HG03095 (cell line): Measurements from ENCODE around the gene EEF1AKMT4.

Source experiments
- ATAC-seq: cut with Tn5 transposase; IDR thresholded peaks from one replicate; pipeline ENCODE4 v1.9.1; 2021; ENCODE audit warnings: moderate library complexity; ENCODE audit not compliant: unreplicated experiment

EEF1AKMT4 gene

GRCh38 chr3:184235381-184236032, 14.0 kb upstream of the EEF1AKMT4 start:
- ATAC-seq: no peak

GRCh38 chr3:184236033-184236410, 13.4 kb upstream of the EEF1AKMT4 start:
- no peak for ATAC-seq

GRCh38 chr3:184236636-184237035, 12.8 kb upstream of the EEF1AKMT4 start:
- no peak for ATAC-seq

- ATAC-seq: no peak
Observed at GRCh38 chr3:184237211-184237610, 12.3 kb upstream of the EEF1AKMT4 start.

DNA sequence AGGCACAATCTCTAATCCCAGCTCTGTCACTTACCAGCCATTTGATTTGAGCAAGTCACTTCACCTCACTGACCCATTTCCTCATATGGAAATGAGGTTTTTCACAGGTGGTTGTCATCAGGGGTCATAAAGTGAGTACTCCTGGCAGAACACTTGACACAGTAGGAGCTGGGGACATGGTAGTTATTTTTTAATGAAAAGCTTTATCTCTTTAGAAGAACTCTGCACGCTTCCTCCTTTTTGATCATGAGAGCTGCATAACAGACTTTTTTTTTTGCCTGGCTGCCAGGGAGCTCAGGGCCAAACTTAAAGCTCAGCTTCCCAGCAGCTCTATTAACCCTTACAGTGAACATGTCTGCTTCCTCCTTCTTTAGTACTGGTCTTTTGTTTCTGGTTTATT, 11.7 kb upstream of the EEF1AKMT4 start:
- no peak for ATAC-seq

DNA sequence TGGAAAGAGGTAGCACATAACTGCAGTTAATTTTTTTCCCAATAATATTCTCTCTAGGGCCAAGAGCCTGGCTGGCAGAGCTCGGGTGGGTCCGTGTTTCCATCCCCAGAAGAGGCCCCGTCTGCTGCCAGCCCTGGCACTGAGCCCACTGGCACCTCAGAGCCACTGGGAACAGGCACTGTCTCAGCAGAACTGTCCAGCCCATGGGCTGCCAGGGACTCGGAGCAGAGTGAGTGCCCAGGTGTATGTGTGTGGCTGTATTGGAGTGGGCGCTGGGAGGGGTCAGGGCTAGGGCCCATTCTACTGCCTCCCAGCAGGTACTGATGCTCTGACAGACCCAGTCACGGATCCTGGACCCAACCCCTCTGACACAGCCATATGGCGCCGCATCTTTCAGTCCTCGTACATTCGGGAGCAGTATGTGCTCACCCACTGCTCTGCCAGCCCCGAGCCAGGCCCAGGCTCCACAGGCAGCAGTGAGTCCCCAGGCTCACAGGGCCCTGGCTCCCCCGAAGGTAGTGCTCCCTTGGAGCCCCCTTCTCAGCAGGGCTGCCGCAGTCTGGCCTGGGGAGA, 11.1 kb upstream of the EEF1AKMT4 start:
- no peak for ATAC-seq

- no peak for ATAC-seq
Observed at GRCh38 chr3:184239221-184239620, 10.3 kb upstream of the EEF1AKMT4 start.

DNA sequence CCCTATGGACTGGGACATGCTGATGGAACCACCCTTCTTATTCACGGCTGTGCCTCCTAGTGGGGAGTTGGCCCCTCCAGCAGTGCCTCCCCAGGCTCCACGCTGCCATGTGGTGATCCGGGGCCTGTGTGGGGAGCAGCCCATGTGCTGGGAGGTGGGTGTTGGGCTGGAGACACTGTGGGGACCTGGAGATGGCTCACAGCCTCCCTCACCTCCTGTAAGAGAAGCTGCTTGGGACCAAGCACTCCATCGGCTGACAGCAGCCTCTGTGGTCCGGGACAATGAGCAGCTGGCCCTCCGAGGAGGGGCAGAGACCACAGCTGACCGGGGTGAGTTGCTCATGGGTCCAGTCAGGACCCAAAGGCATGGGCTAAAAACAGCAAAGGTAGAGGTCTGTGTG, 9.8 kb upstream of the EEF1AKMT4 start:
- no peak for ATAC-seq

GRCh38 chr3:184240384-184241140, 8.9 kb upstream of the EEF1AKMT4 start:
- no peak for ATAC-seq

- ATAC-seq: no peak
Observed at GRCh38 chr3:184241141-184241446, 8.4 kb upstream of the EEF1AKMT4 start.

DNA sequence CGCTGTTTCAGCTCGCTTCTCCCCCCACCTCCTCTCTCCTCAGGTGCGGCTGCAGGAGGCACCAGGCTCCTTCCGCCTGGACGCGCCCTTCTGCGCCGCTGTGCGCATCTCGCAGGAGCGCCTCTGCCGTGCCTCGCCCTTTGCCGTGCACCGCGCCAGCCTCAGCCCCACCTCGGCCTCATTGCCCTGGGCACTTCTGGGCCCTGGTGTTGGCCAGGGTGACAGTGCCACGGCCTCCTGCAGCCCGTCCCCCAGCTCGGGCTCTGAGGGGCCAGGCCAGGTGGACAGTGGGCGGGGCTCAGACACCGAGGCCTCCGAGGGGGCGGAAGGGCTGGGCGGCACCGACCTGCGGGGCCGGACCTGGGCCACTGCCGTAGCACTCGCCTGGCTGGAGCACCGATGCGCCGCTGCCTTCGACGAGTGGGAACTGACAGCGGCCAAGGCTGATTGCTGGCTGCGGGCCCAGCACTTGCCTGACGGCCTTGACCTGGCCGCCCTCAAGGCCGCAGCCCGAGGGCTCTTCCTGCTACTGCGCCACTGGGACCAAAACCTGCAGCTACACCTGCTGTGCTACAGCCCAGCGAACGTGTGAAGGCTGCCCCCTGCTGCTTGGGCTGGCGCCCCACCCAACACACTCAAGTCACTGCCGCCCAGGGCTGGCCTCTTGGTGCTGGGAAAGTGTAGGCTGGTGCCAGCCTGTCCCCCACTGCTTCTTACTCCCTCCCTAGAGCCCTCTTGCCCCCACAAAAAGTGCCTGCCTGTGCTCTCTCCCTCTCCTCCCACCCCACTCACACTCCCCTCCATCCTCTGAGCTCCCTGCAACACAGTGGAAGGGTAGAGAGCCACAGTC, 7.8 kb upstream of the EEF1AKMT4 start:
- ATAC-seq: no peak

DNA sequence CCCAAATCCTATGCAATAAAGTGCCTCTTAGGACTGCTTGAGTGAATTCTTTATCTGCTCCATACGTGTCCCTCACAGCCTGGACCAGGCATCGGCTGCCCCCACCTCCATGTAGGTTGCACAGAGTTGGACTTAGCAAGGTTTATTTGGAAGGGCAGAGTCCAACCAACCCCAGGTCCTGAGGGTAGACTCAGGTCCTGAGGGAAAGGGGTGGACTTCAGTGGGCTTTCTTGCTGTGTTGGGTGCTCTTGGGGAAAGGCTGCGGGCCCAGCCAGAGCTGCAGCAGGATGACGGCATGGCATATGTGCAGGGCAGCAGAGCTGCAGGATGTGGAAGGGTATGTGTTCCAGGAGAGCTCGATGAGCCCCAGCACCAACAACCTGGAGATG, 7.2 kb upstream of the EEF1AKMT4 start:
- ATAC-seq: no peak

DNA sequence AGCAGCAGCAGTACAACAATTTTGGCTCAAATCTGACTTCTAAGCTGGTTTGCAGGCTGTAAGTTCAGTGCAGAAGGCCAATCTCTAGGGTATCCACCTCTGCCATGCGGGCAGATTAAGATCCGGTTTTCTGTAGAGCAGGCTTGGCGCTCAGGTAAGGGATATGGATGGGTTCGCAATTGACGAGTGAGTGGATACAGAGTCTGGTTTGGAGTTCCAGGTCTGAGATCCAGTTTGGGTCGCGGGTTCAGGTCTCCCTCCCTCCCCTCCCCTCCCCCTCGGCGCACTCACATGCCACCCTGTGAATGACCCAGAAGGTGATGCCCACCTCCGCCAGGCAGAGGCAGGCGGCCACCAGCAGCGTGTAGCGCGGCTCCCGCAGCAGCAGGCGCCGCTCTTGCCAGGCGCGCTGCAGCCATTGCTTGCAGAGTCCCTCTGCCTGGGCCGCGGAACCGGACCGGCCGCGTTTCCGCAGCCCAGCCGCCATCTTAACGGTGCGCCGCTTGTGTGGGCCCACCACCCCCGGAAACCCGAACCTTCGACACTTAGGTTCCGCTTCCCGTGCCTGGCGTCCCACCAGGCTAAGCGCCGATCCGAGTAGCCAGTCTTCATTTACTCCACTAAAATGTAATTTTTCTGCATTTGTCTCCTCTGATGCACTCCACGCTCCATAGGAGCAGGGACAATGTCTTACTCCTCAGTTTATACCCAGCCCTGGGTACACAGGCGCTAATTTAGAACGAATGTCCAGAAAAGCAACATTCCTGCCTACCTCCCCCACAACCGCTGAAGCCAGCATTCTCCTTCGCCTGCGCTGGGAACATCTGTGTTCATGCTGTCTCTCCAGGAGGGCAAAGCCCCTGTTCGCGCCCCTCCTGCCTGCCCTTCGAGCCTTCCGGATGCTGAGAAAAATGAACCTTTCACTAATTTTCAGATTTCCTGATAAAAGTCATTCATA, 739 bp upstream of the EEF1AKMT4 start, which contains the start of gene ALG3:
Gene ALG3 (minus strand): TSS at position 509 of the 958 bp plus-strand sequence. CDS start 22 bp downstream, at position 487.
- ATAC-seq: peak; percentile 48

GRCh38 chr3:184250167-184250828, 826 bp downstream of the EEF1AKMT4 start:
- peak; percentile 75 for ATAC-seq

DNA sequence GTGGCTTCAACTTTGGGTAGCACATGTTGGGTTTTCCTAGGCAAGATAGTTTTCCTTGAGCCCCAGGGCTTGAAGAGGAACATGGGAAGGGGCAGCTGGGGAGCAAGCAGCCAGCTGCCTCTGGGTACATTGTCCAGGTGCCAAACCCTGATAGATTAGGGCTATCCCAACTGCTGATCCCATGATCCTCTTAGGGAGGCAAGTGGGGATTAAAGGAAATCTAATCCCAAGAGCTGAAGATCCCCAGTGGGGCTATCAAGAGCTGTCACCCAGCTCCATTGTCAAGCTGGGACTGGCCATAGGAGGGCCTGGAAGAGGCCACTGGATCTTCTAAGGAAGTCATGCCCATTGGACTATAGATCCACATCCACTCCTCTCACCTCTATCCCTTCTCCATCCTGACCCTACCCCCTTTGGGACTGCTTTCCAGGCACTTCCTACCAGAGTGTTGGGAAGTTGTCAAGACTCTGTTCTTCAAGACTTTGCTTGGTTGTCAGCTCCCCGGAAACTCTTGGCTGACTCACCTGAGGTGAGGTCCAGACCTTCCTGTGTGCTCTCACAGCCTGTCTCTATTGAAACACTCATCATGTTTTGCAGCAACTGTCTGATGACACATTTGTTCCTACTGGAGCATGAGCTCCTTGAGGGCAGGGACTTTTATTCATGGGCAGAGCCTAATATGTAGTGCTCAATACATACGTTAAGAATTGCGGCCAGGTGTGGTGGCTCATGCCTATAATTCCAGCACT, 6.0 kb downstream of the EEF1AKMT4 start:
- no peak for ATAC-seq

- ATAC-seq: no peak
Observed at GRCh38 chr3:184257083-184257915, 7.8 kb downstream of the EEF1AKMT4 start.

- no peak for ATAC-seq
Observed at GRCh38 chr3:184258926-184259325, 9.5 kb downstream of the EEF1AKMT4 start.

DNA sequence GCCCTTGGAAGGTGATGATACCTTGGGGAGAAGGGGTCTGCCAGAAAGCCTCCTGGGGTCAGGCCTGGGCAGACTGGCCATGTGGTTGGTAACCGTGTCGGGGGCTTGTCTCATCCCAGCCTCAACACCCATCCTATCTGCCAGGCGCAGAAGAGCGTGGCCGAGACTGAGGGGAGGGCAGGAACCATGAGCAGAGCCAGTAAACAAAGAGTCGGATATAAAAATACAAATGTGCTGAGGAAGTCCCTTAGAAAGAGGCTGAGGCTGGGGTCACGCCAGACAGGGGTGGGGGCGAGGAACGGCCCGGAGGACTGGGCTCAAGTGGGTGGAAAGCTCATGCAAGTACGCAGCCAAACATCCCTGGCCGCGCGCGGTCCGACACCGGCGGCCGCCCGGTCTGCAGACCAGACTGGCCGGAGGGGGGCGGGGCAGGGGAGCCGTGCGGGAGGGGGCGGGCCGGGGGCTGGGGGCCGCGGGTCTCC, 10.0 kb downstream of the EEF1AKMT4 start:
- ATAC-seq: no peak
